ENCODE data around the gene TMEM125.

TMEM125 gene

DNA sequence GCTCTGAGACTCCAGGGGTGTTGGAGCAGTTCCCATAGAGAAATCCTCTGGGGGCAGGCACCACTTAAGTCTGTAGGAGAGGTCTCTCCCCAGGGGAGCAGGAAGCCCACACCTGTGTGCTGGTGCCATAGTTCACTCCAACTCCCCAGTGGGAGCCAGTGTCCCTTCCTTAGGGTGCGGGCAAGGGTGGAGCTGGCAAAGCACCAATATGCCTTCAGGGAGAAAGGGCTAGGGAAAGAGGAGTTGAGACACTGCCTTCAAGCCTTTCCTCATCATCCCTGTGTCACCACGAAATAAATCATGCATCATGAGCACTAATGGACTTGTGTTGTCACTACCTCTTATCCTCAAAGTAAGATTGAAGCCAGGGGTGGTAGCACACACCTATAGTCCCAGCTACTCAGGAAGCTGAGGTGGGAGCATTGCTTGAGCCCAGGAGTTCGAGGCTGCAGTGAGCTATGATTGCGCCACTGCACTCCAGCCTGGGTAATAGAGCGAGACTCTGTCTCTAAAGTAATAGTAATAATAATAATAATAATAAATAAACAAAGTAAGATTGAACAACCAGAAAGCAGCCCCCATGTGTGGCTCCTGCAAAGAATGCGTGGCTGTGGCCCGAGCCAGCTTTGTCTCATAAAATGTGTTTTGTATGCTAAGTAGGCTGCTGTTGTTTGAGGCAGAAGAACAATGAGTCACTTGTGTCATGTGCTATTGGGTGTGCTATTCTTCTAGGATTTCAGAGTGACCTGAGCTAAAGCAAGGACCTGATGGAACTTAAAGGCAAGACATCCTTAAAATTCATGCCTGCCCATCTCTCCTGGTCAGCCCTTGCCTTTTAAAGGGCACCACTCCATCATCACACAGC lies 24.3 kb downstream of the TMEM125 start:
- Histone ChIP-seq H3K27ac (no peak overlapping the region), H3K4me2 (peak overlapping the region in 4 of 11 experiments; percentile 1 to 54 (median 22); a peak in 5 of 22 replicates), H3K9me3 (replicated peaks in 1 of 11) (no peaks in the 10 kb centered on the region), H3K4me1 (peaks cover 8 to 41% (median 22%) of the 10 kb centered on the region in 10 experiments; a peak in 19 of 20 replicates), H3K27me3 (no peaks in the 10 kb centered on the region), H3K4me3 (no peak overlapping the region), H3K36me3 (no peaks in the 10 kb centered on the region), H3K9ac (no peak overlapping the region; a peak in 1 of 22 replicates), H4K20me1 (no peaks in the 10 kb centered on the region)
- TF ChIP-seq Cebpa-rat (IDR thresholded peaks at IDR 0.05) = no peak

DNA sequence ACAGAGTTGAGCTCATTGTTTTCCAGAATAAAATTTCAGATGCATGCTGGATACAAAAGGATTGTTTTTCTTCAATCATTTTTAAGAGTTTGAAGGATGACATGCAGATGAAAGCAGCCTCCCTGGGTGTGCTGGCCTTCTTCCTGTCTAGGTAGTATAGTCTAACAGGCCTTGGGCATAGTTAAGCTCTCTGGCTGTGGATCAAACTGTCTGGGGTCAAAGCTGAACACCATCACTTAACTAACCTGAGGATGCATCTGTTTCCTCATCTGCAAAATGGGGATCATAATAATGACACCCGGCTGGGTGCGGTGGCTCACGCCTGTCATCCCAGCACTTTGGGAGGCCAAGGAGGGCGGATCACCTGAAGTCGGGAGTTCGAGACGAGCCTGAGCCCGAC lies 25.0 kb downstream of the TMEM125 start:
- H3K36me3 ChIP-seq = no peaks in the 10 kb centered on the region
- peaks cover 9 to 42% (median 24%) of the 10 kb centered on the region in 10 experiments for H3K4me1 ChIP-seq
- peak overlapping the region in 7 of 11 experiments; percentile 1 to 54 (median 27); a peak in 9 of 22 replicates for H3K4me2 ChIP-seq
- no peak for TF ChIP-seq Cebpa-rat (IDR thresholded peaks at IDR 0.05)
- H4K20me1 ChIP-seq = no peaks in the 10 kb centered on the region
- no peak overlapping the region for H3K9ac ChIP-seq
- H3K27me3 ChIP-seq = no peaks in the 10 kb centered on the region
- H3K4me3 ChIP-seq = no peak overlapping the region
- no peak overlapping the region for H3K27ac ChIP-seq
- no peaks in the 10 kb centered on the region for H3K9me3 ChIP-seq (replicated peaks in 1 of 11)

DNA sequence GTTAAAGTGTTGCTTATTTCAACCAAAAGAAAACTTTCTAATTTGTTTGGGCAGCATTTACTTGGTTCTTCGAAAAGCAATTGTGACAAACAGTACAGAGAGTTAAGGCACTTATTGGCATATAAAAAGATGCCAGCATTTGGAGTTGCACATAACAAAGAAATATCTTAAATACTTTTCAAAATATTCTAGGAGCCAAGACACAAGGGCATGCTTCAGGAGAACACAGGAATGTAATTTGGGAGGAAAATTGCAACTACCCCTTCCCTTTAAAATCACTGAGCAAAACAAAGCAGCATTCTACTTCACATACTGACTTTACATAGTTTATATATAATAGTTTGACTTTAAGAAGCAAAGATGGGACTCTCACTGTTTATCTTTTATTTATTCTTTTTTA lies 26.4 kb downstream of the TMEM125 start:
- H3K36me3 ChIP-seq = no peaks in the 10 kb centered on the region
- H3K9me3 ChIP-seq (replicated peaks in 1 of 11) = no peaks in the 10 kb centered on the region
- no peaks in the 10 kb centered on the region for H4K20me1 ChIP-seq
- peaks cover 23 to 57% (median 39%) of the 10 kb centered on the region in 10 experiments for H3K4me1 ChIP-seq
- TF ChIP-seq Cebpa-rat (IDR thresholded peaks at IDR 0.05) = no peak
- H3K27me3 ChIP-seq = no peaks in the 10 kb centered on the region
- no peak overlapping the region for H3K27ac ChIP-seq
- H3K9ac ChIP-seq = no peak overlapping the region
- no peak overlapping the region for H3K4me3 ChIP-seq
- peak overlapping the region in 1 of 11 experiments; percentile 43; a peak in 1 of 22 replicates for H3K4me2 ChIP-seq

DNA sequence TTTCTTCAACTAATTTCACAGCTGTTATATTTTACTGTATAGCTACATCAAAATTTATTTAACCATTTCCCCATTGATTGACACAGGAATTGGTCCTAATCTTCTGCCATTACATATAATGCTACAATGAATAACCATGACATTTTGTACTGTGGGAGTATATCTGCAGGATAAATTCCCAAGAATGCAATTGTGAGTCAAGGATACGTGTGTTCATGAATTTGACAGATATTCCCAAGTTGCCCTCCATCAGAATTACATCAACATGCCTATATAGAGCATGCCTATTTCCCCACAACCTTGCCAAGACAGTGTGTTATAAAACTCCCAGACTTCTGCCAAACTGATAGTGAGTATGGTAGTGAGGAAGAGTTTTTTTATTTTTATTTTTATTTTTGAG lies 28.3 kb downstream of the TMEM125 start:
- Histone ChIP-seq H4K20me1 (no peaks in the 10 kb centered on the region), H3K4me1 (peaks cover 24 to 62% (median 35%) of the 10 kb centered on the region in 10 experiments), H3K27ac (no peak overlapping the region), H3K36me3 (no peaks in the 10 kb centered on the region), H3K4me2 (no peak overlapping the region), H3K9ac (no peak overlapping the region), H3K4me3 (no peak overlapping the region), H3K9me3 (replicated peaks in 1 of 11) (no peaks in the 10 kb centered on the region), H3K27me3 (no peaks in the 10 kb centered on the region)
- TF ChIP-seq Cebpa-rat (IDR thresholded peaks at IDR 0.05) = no peak

GRCh38 chr1:43299101-43299500 lies 29.3 kb downstream of the TMEM125 start:
- peaks cover 24 to 55% (median 33%) of the 10 kb centered on the region in 10 experiments for H3K4me1 ChIP-seq
- H3K9me3 ChIP-seq (replicated peaks in 1 of 11) = no peaks in the 10 kb centered on the region
- no peaks in the 10 kb centered on the region for H3K36me3 ChIP-seq
- no peaks in the 10 kb centered on the region for H4K20me1 ChIP-seq
- no peak overlapping the region for H3K4me2 ChIP-seq
- H3K4me3 ChIP-seq = no peak overlapping the region
- no peak overlapping the region for H3K27ac ChIP-seq
- no peak for TF ChIP-seq Cebpa-rat (IDR thresholded peaks at IDR 0.05)
- H3K9ac ChIP-seq = no peak overlapping the region
- H3K27me3 ChIP-seq = no peaks in the 10 kb centered on the region

- H4K20me1 ChIP-seq = no peaks in the 10 kb centered on the region
- peak within 1 kb of the TSS in 10 of 11 experiments; percentile 29 to 64 (median 56); a peak in 13 of 22 replicates for H3K9ac ChIP-seq
- H3K4me1 ChIP-seq = peaks cover 18 to 48% (median 34%) of the 10 kb centered on the region in 10 experiments
- H3K27me3 ChIP-seq = no peaks in the 10 kb centered on the region
- H3K4me3 ChIP-seq = peak within 1 kb of the TSS in 4 of 10 experiments; percentile 47 to 61 (median 50); a peak in 6 of 20 replicates
- peak within 1 kb of the TSS; percentile 62 to 82 (median 78) for H3K4me2 ChIP-seq
- peak within 1 kb of the TSS in 10 of 11 experiments; percentile 42 to 76 (median 66); a peak in 19 of 22 replicates for H3K27ac ChIP-seq
- H3K9me3 ChIP-seq (replicated peaks in 1 of 11) = no peaks in the 10 kb centered on the region
- H3K36me3 ChIP-seq = peaks cover 0 to 8% (median 0%) of the 10 kb centered on the region in 11 experiments; a peak in 2 of 22 replicates
- no peak for TF ChIP-seq Cebpa-rat (IDR thresholded peaks at IDR 0.05)
These were observed 30.8 kb downstream of the TMEM125 start, which contains the start of gene TIE1 for GRCh38 chr1:43300378-43301094. Gene TIE1, plus strand, starts transcription at chr1:43300982. Its CDS starts 90 bp downstream, at chr1:43301072.

GRCh38 chr1:43302201-43302600 lies 32.4 kb downstream of the TMEM125 start:
- H3K9ac ChIP-seq = no peak overlapping the region; a peak in 1 of 22 replicates
- no peak overlapping the region for H3K27ac ChIP-seq
- H3K9me3 ChIP-seq (replicated peaks in 1 of 11) = no peaks in the 10 kb centered on the region
- H3K4me3 ChIP-seq = no peak overlapping the region
- TF ChIP-seq Cebpa-rat (IDR thresholded peaks at IDR 0.05) = no peak
- peak overlapping the region in 4 of 11 experiments; percentile 80 to 82 (median 80); a peak in 6 of 22 replicates for H3K4me2 ChIP-seq
- H4K20me1 ChIP-seq = no peaks in the 10 kb centered on the region
- H3K27me3 ChIP-seq = no peaks in the 10 kb centered on the region
- peaks cover 11 to 51% (median 32%) of the 10 kb centered on the region in 10 experiments for H3K4me1 ChIP-seq
- H3K36me3 ChIP-seq = peaks cover 0 to 12% (median 0%) of the 10 kb centered on the region in 11 experiments; a peak in 2 of 22 replicates

DNA sequence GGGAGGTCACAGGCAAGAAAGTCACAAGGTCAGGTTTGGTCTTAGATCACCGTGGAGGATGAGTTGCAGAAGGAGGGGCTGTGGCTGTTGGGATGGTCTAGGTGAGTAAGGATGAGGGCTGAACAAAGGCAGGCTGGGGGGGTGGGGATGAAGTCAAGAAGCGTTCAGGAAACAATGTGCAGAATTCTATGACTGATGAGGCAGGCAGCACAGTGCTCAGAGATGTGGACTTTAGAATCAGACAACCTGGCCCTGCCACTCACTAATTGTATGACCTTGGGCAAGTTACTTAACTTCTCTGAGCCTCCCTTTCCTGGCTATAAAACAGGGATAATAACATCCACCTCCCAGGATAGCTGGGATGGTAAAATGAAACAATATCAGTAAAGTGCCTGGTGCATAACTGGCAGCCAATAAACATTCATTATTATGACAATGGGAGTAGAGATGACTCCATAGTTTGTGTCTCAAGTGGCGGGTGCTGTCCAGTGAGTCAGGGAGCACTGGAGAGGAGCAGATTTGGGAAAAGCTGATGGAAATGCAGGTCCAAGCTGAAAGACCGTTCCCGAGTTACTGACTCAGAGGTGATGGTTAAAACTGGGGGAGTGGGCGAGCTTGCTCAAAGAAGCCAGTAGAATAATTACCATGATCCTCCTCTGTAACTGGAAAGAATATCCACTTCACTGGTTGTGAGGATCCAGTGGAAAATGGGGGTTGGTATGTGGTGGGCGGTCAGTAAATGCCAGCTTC lies 33.1 kb downstream of the TMEM125 start:
- TF ChIP-seq Cebpa-rat (IDR thresholded peaks at IDR 0.05) = no peak
- Histone ChIP-seq H3K9ac (no peak overlapping the region; a peak in 1 of 22 replicates), H3K4me2 (peak overlapping the region in 4 of 11 experiments; percentile 80 to 82 (median 80); a peak in 3 of 22 replicates), H3K36me3 (peaks cover 0 to 18% (median 0%) of the 10 kb centered on the region in 11 experiments; a peak in 2 of 22 replicates), H4K20me1 (no peaks in the 10 kb centered on the region), H3K27ac (no peak overlapping the region), H3K27me3 (no peaks in the 10 kb centered on the region), H3K4me1 (peaks cover 11 to 51% (median 32%) of the 10 kb centered on the region in 10 experiments), H3K9me3 (replicated peaks in 1 of 11) (no peaks in the 10 kb centered on the region), H3K4me3 (no peak overlapping the region)

All from BLaER1 treated with 17β-estradiol and CSF1 and Interleukin-3, amounts not matched to agents 10 nM and 100 nM (cell line).